Esophagus muscularis mucosa (tissue), 4 donors: ENCODE results near the gene TCERG1L. TPM values are rescaled to one million over a fixed set of nuclear protein-coding genes. Genes with fewer than 3 reads are reported as not detected.

Source experiments
- DNase-seq: peaks from one replicate; pipeline ENCODE4 v3.0.0-alpha.2; 2017; ENCODE audit errors: extremely low spot score
- H3K27ac ChIP-seq, 4 donors: fragments of 200-600 bp; sonication (generic); replicated peaks in 1 of 4; 1 replicate in 3 of 4; 2 replicates in 1 of 4; pipeline ENCODE4 v1.5.1; 2016 to 2019; ENCODE audit warnings: mild to moderate bottlenecking in 1 of 4
- H3K27me3 ChIP-seq, 4 donors: fragments of 200-600 bp; sonication (generic); one replicate each; pipeline versions ENCODE4 v1.5.1 to v1.6.0; 2016 to 2019
- H3K36me3 ChIP-seq, 4 donors: fragments of 200-600 bp; sonication (generic); one replicate each; pipeline ENCODE4 v1.5.1; 2016 to 2019
- H3K4me1 ChIP-seq, 4 donors: fragments of 200-600 bp; sonication (generic); one replicate each; pipeline ENCODE4 v1.5.1; 2016 to 2019
- H3K4me3 ChIP-seq, 4 donors: fragments of 200-600 bp; sonication (generic); 1 replicate in 2 of 4; 2 replicates in 2 of 4; pipeline ENCODE4 v1.5.1; 2016 to 2019; ENCODE audit warnings: mild to moderate bottlenecking in 4 of 4, moderate library complexity in 1 of 4
- H3K9me3 ChIP-seq, 4 donors: fragments of 200-600 bp; sonication (generic); 1 replicate in 3 of 4; 2 replicates in 1 of 4; pipeline ENCODE4 v1.5.1; 2016 to 2019
- CTCF ChIP-seq, 3 experiments: fragments of 200-600 bp in 2 of 3; fragments of 450-650 bp in 1 of 3; sonication (generic) in 2 of 3; IDR thresholded peaks; one replicate each; pipeline ENCODE4 v1.5.1; 2017 to 2019; ENCODE audit warnings: antibody characterized with exemption in 3 of 3, mild to moderate bottlenecking in 2 of 3, moderate library complexity in 1 of 3
- EP300 ChIP-seq: sonication (generic); formaldehyde crosslinking; IDR thresholded peaks from one replicate; pipeline ENCODE4 v1.6.1; 2017; ENCODE audit warnings: antibody characterized with exemption
- POLR2A ChIP-seq: fragments of 450-650 bp; IDR thresholded peaks from one replicate; pipeline ENCODE4 v1.6.1; 2017; ENCODE audit warnings: antibody characterized with exemption, moderate library complexity, mild to moderate bottlenecking, low read depth
- POLR2AphosphoS5 ChIP-seq, 2 donors: sonication (generic); formaldehyde crosslinking; IDR thresholded peaks; one replicate each; pipeline ENCODE4 v1.6.1; 2017; ENCODE audit warnings: antibody characterized with exemption in 2 of 2
- WGBS: methylation state at CpG from one replicate; pipeline ENCODE4 v1.1.5; 2018; 5-methylcytosine and 5-hydroxymethylcytosine counted together
- intact Hi-C: fragments of 100-400 bp; cut with DNase I; formaldehyde crosslinking; loops from one replicate; pipeline ENCODE4 v1.15.1; 2023
- total RNA-seq, 4 donors: library from RNA; depleted of rRNA; stranded (reverse); fragments of >200 nt; gene quantifications; one replicate each; pipeline versions ENCODE4 v1.1.0 to v1.2.1, GENCODE V29; 2016

Gene TCERG1L
- total RNA-seq, 4 donors from 2014 or later: not detected

- TF ChIP-seq POLR2AphosphoS5 (IDR thresholded peaks at IDR 0.05) (no peak), EP300 (no peak), POLR2A (no peak), CTCF (IDR thresholded peaks at IDR 0.05) (no peak)
- WGBS: 53% methylated on average over 16 of the region's 18 CpGs
- no peak for DNase-seq
- intact Hi-C loops: no loop called here
- Histone ChIP-seq H3K4me3 (no peak overlapping the region), H3K9me3 (no peaks in the 10 kb centered on the region), H3K36me3 (no peaks in the 10 kb centered on the region), H3K4me1 (no peaks in the 10 kb centered on the region), H3K27ac (no peak overlapping the region), H3K27me3 (peaks cover 0 to 94% (median 0%) of the 10 kb centered on the region in 4 donors)
These were observed 60.9 kb downstream of the TCERG1L start for GRCh38 chr10:131250454-131251145.

- no peak overlapping the region for H3K27ac ChIP-seq
- no peaks in the 10 kb centered on the region for H3K9me3 ChIP-seq
- WGBS: 27% methylated on average over 14 of the region's 14 CpGs
- no peak overlapping the region for H3K4me3 ChIP-seq
- intact Hi-C loops: no loop called here
- H3K36me3 ChIP-seq: no peaks in the 10 kb centered on the region
- no peak for DNase-seq
- no peak for TF ChIP-seq POLR2AphosphoS5 (IDR thresholded peaks at IDR 0.05)
- TF ChIP-seq POLR2A: no peak
- TF ChIP-seq CTCF (IDR thresholded peaks at IDR 0.05): no peak
- TF ChIP-seq EP300: no peak
- no peaks in the 10 kb centered on the region for H3K4me1 ChIP-seq
- peaks cover 0 to 93% (median 0%) of the 10 kb centered on the region in 4 donors for H3K27me3 ChIP-seq
These were observed 61.6 kb downstream of the TCERG1L start for GRCh38 chr10:131249955-131250344.

GRCh38 chr10:131249238-131249954 lies 62.1 kb downstream of the TCERG1L start:
- intact Hi-C loops: no loop called here
- Histone ChIP-seq H3K9me3 (no peaks in the 10 kb centered on the region), H3K4me3 (no peak overlapping the region), H3K36me3 (no peaks in the 10 kb centered on the region), H3K4me1 (no peaks in the 10 kb centered on the region), H3K27ac (no peak overlapping the region), H3K27me3 (peaks cover 0 to 91% (median 0%) of the 10 kb centered on the region in 4 donors)
- TF ChIP-seq EP300 (no peak), POLR2A (no peak), CTCF (IDR thresholded peaks at IDR 0.05) (no peak), POLR2AphosphoS5 (IDR thresholded peaks at IDR 0.05) (no peak)
- DNase-seq: no peak
- 72% methylated on average over 16 of the region's 16 CpGs for WGBS

GRCh38 chr10:131248376-131249165 lies 63.0 kb downstream of the TCERG1L start:
- intact Hi-C loops: no loop called here
- no peaks in the 10 kb centered on the region for H3K36me3 ChIP-seq
- no peak for DNase-seq
- TF ChIP-seq POLR2A (no peak), POLR2AphosphoS5 (IDR thresholded peaks at IDR 0.05) (no peak), EP300 (no peak), CTCF (IDR thresholded peaks at IDR 0.05) (no peak)
- WGBS: 78% methylated on average over 19 of the region's 20 CpGs
- no peak overlapping the region for H3K4me3 ChIP-seq
- H3K27ac ChIP-seq: no peak overlapping the region
- no peaks in the 10 kb centered on the region for H3K4me1 ChIP-seq
- H3K27me3 ChIP-seq: peaks cover 0 to 90% (median 0%) of the 10 kb centered on the region in 4 donors
- no peaks in the 10 kb centered on the region for H3K9me3 ChIP-seq
